RKO (cell line): ENCODE measurements around the gene BIRC3.
A peak's percentile ranks its signal among the peaks of the same experiment; 100 is the strongest.
"Not testable (repeated sequence)": the region's sequence is repeated elsewhere in the genome, so short reads cannot be mapped to it uniquely, and the experiment has no call there.

Experiments used
- DNase-seq: peaks from one replicate; pipeline ENCODE4 v3.0.0-alpha.2; 2016; ENCODE audit warnings: low spot score

BIRC3 gene

DNA sequence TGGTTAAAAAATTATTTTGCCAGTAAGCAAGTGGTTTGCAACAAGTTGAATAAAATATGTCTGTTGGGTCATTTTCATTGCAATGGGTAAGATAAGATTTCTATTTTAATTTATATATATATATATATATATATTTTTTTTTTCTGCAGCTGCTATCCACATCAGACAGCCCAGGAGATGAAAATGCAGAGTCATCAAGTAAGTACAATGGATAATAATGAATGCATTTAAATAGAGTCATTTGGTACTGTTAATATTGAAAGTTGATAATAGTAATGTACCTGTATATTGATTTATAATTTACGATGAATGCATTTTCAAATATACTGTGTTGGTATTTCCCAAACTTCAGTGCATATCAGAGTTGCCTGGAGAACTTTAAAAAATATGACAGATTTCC lies 11.5 kb downstream of the BIRC3 start:
- no peak for DNase-seq

DNA sequence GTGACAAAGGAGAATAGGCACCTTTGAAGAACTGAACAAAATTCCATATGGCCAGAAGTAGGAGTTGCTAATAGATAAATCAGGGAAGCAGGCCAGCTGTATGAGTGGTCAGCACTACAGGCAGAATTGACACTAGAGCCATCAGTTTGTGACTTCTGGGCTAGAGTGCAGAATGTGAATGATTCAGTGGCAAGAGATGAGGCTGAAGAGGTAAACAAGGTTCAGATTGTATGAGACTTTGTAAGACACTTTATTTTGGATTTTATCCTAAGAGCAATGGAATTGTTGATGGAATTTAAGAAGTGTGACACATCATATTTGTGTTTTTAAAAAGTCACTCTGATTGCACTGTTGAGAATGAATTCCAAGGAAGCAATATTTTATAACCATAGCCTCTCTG lies 12.9 kb downstream of the BIRC3 start:
- DNase-seq, result no peak

DNA sequence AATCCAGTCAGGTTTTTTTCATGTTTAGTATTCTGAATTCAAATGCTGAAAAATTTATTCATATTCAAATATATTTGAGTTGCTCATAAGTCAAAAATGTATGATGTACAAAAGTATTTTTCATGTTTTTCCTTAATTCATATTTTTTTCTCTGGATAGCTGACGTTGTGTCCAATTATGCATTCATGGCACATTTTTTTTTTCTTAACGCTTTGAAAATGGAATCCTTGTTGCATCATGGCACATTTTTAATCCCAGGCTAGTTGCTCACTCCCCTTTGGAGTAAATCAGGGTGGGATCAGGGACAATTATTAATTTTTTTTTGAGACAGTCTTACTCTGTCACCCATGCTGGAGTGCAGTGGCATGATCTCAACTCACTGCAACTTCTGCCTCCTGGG lies 14.1 kb downstream of the BIRC3 start:
- no peak for DNase-seq

DNA sequence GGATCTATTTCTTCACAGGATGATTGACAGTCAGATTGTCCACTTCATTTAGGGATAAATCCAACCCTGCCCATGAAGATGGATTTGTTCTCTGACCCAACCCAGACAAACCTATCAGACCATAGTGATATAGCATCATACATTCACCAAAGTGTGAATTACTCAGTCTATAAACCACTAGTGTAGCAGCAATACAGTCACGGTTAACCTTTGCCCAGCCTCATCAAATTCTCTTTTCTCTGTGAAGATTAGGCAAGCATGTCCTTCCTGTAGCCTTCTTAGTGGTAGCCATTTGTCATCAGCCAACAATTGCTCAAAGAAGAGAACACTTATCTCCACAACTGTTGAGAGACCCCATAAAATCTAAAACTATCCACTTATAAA lies 15.3 kb downstream of the BIRC3 start:
- no peak for DNase-seq

DNA sequence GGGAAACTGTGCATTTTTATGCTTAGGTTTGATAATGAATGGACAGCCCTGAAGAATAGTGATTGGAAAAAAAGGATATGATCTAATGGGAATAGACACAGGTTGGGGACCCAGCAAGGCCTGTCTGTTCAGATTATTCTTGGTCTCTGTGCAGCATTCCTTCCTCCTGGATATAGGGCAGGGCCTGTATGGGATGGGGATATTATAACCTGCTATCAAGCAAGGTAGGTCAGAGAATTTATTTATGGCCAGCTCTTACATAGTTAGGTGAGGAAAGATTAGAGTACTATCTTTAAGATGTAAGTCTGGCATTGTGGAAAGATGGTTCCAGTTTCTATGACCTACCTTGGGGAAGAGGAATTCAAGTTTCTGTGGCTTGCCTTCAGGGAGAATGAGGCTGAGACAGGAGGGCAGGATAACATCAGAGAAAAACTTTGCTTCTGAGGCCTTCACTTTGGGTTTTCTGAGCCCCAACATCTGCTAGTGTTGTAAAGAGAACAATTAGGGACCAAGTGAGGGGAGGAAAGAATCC lies 21.3 kb downstream of the BIRC3 start:
- no peak for DNase-seq

DNA sequence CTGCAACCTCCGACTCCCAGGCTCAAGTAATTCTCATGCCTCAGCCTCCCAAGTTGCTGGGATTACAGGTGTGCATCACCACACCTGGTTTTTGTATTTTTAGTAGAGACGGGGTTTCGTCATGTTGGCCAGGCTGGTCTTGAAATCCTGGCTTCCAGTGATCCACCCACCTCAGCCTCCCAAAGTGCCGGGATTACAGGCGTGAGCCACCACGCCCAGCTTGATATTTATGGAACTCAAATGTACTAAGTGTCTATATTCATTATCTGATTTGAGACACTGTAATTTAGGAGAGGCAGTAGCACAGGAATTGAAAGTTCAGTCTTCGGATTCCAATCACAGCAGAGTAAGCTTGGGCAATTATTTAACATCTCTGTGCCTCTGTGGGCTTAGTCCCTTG lies 24.0 kb downstream of the BIRC3 start:
- DNase-seq, result not testable (repeated sequence)

DNA sequence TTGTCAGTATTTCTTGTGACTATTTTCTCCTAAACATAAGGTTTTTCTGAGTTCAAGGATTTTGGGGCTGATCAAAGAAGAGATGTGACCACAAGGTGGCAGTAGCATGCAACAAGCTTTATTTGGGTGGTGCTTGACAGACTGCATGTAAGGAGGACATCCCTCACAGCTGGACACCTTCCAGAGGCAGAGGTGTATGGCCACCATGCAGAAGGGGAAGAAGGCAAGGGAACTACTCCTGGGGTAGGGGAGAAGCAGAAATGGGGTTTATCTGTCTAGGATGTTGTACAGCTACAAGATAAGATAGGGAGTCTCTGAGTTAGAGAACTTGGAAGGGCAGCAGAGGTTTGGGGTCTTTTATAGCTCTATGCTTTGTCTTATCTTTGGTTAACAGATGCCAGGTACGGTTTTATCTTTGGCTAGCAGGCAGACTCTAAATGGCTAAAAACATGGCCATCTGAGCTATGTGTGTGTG lies 24.6 kb downstream of the BIRC3 start:
- peak; percentile 90 for DNase-seq

DNA sequence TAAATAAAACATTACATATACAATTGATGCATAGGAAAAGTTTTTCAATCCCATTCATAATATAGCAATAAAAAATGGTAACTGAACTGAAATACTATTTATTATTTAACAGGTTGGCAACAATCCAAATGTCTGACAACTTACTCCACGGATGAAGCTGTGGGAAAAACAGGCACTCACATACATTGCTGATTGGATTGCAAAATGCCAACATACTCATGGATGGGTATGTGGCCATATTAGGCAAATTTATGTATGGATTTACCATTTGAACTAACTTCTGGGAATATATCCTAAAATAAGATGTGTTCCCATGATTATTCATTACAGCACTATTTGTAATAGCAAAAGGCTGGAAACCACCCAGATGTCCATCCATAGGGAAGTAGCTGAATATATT lies 26.5 kb downstream of the BIRC3 start:
- no peak for DNase-seq

DNA sequence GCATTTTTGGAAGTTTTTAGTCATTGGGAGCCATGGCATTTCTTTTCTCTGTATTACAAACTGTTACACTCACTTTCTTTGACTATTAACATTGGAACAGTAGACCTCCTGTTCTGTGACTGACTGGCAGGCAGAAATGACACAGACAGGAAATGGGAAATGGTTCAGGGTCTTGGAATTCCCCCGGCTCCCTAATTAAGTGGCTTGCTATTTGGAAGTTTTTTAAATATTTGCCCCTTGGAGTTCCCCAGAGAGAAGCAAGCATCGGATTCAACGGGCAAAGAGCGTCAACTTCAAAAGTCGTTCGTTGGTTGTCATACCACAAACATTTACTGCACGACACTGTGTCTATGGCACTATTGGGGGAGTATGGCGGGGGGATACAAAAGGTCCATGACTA lies 28.6 kb downstream of the BIRC3 start:
- DNase-seq, result peak; percentile 97

DNA sequence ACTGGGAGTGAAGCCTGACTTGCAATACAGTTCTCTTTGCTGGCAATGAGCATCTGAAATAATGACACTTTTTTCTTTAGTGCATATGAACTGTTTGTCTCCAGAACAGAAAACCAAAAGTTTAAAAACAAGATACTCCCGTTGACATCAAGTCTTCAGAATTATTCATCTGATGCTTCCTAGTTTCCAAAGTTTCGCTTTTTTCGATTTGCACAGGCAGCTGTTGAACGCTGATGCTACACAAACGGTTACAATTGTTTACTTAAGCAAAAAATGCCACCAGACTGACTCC lies 29.1 kb downstream of the BIRC3 start:
- no peak for DNase-seq

DNA sequence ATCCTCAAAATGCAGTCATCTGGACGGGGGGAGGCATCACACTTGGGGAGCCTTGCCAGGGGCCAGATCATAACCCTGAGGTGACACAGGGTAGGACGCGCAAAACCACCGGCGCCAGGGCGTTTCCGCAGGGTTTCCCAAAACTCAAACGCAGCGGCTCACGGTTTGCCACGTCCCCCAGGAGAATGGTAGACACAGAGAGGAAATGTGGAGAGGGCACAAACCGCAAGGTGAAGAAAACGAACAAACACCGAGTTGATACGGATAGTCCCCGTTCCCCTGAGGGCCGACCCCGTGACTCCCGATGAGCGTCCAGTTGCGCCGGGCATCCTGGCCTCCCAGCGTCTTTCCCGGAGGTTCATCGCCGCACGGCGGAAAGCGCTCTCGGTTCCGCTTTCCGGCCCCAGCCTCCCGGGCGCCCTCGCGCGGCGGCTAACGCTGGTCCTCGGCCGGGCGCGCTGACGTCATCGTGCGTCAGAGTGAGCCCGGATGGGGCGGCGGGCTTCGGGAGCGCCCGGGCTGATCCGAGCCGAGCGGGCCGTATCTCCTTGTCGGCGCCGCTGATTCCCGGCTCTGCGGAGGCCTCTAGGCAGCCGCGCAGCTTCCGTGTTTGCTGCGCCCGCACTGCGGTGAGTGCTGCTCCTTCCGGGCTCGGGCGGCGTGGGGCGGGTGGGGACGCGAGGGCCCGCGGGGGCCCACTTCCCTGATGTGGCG lies 29.6 kb downstream of the BIRC3 start, which contains the start of gene BIRC2:
Gene BIRC2, plus strand, starts transcription at position 467 of the 714 bp plus-strand sequence. CDS start 2,641 bp downstream, outside the sequence.
- peak; percentile 94 for DNase-seq

DNA sequence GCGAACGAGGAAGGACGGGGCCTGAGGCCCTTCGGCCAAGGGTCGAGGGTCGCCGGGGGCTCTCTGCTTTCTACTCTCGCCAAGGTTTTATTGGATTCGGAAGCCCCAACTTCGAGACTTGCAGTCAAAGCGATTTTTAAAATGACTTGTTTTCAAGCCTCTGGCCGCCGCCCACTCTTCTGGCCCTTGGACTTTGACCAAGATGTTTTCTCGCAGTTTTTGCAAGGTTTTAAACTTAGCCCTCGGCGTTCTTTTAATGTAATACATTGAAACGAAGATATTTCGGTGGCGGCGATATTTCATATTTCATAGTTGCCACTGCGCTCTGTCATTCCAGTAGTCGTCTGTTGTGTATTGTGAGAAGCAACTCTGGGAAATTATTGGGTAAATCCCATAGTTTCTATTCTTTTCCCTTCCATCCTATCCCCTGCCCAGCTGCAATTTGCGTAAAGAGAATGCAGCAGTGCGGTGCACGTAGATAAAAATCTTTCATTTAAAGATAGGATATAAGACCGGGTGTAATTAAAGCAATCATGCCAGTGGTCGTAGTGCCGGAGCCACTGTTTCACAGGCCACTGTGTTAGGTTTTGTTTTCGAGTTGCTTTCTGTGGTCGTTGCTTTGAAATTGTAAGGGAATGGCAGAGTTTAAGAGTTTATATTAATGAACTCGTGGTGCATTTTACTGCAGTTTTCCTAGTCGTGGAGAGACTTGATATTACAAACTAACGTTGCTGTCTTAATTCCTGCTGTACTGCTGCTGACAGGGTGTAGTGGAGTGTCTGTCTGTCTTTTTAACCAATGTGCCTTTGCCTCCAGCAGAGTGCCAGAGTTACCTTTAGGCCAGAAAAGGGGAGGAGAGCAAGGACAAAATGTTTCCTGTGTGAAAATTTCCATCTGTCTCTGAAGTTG lies 30.4 kb downstream of the BIRC3 start:
- peak; percentile 77 for DNase-seq

DNA sequence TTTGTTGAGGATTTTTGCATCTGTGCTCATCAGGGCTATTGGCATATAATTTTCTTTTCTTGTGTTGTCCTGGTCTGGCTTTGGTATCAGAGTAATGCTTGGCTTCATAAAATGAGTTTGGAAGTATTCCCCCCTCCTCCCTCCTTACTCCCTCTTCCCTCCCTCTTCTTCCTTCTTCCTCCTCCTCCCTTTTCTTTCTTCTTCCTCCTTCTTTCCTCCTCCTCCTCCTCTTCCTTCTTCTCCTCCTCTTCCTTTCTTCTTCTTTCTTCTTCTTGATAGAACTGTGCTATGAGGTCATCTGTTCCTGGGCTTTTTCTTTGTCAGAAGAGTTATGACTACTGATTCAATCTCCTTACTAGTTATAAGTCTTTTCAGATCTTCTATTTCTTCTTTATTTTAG lies 39.8 kb downstream of the BIRC3 start:
- DNase-seq, result no peak

DNA sequence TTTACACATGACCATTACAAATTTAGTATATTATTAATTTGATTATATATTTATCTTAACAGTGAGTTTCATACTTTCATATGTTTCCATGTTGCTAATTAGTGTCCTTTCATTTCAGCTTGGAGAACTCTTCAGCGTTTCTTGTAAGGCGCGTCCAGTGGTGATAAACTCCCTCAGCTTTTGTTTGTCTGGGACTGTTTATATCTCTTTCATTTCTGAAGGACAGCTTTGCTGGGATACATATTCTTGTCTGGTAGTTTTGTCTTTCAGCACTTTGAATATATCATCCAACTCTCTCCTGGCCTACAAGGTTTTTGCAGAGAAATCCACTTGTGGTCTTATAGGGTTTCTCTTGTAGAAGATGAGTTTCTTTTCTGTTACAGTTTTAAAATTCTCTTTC lies 42.1 kb downstream of the BIRC3 start:
- DNase-seq, result no peak

DNA sequence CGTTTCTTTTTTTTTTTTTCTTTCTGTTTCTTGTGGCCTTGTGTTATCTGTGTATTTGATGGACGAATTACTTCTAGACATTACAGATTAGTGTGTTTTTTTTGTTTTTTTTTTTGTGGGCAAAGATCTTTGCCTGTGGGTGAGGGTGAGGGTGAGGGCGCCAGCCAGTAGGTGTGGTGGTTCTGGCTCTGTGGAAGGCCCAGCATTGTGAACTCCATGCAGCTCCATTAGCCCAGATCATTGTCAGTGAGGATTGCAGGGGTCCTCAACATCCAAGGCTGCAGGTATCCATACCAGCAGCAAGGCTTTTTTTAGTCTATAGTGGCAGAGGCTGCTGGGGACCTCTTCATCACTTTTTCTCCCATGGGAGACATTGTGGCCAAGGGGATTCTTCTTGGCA lies 43.4 kb downstream of the BIRC3 start:
- DNase-seq, result no peak

DNA sequence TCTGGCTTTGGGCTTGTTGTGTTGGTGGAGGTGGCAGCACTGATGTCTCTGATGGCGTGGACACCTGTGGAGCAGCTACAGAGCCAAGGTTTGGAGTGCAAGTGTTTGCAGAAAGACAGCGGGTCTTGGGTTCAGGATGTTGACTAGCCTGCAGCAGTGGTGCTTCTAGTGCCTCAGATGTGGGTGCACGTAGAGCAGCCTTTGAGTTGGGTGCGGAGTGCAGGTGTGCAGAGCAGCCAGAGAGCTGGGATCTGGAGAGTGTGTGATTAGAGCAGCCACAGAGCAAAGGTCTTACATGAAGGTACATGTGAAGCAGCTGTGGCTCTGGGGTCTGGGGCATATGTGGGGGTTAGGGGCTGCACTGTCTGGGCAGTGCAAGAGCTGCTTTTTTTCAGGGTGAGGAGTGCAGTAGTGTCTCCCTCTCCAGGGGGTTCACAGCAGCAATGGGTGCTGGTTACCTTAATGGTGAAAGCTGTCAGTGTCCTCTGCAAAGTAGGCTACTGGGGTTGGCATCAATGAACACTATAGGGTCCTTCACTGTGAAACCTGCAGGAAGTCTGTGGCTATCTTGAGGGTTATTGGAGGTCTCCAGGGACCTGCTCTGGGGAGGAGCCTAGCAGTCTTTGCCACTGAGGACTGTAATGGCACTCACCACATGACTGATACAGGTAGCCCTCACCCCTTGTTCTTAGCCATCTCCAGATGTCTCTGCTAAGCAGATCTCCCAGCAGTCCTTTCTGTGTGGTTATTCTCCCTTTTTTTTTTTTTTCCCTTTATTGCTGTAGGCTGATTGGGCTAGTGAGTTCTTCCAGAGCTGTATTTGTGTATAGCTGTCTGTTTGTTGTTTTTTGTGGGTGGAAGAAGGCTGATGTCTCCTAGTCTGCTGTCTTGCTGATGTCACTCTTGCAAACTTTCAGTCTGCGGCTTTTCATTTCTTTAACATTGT lies 44.1 kb downstream of the BIRC3 start:
- no peak for DNase-seq

DNA sequence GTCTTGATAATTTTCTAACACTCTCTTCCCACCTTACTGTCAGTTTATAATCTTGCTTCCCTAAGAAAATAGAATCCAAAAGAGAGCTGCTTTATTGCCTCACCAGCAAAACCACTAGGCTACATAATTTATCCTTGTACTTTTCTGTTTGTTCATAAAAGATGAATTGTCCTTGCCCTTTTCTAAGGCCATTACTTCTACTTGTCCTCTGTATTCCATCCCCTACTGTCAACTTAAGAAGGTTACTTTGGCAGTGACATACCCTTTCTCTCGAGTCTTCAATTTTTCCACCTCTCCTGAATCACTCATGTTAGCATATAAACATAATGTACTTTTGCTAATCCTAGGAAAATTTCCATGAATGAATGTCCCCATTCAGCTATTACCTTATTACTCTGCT lies 47.7 kb downstream of the BIRC3 start:
- no peak for DNase-seq

DNA sequence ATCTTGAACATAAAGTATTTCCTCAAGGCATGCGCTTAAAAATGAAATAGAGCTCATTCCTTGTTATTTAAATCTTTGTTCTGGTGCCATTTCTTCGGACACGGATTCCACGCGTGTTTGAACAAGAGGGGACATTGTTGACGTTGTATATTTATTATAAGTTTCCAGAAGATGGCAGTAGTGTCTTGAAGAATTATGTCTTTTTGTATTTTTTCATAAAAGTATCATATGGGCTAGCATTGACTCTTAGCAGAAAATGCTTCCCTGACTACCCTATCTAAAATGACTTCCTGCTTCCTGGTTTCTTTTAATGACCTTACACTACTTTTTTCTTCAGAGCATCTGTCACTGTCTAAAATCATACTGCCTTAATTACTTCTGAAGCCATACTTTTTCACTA lies 50.1 kb downstream of the BIRC3 start:
- DNase-seq, result no peak

DNA sequence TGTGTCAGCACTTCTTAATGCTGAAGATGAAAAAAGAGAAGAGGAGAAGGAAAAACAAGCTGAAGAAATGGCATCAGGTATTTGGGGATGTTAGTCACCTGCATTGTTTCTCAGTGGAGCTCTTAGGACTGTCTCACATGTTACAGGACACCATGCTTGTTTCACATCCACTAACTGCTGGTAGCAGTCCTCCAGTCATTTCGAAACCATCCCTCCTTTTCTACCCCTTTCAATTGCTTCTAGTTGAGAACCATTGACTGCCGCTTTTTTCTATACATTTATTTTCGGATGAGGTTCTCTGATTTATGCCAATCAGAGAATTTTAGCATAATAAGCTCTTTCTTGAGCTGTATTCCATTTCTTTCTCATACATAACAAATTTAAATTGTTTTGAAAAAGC lies 51.2 kb downstream of the BIRC3 start:
- DNase-seq, result no peak

DNA sequence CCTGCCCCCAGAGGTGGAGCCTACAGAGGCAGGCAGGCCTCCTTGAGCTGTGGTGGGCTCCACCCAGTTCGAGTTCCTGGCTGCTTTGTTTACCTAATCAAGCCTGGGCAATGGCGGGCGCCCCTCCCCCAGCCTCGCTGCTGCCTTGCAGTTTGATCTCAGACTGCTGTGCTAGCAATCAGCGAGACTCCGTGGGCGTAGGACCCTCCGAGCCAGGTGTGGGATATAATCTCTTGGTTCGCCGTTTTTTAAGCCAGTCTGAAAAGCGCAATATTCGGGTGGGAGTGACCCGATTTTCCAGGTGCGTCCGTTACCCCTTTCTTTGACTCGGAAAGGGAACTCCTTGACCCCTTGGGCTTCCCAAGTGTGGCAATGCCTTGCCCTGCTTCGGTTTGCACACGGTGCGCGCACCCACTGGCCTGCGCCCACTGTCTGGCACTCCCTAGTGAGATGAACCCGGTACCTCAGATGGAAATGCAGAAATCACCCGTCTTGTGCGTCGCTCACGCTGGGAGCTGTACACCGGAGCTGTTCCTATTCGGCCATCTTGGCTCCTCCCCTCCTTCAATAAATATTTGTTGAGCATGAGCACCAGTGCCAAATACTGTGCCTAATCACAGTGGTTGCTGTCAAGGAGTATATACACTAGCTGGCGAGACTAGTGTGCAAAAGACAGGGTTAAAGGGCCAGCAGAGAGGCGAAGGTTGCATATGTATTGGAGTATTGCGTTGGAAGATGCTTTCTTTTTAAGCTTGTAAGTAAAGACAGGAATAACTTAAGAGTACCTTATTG lies 57.5 kb downstream of the BIRC3 start:
- DNase-seq, result not testable (repeated sequence)

DNA sequence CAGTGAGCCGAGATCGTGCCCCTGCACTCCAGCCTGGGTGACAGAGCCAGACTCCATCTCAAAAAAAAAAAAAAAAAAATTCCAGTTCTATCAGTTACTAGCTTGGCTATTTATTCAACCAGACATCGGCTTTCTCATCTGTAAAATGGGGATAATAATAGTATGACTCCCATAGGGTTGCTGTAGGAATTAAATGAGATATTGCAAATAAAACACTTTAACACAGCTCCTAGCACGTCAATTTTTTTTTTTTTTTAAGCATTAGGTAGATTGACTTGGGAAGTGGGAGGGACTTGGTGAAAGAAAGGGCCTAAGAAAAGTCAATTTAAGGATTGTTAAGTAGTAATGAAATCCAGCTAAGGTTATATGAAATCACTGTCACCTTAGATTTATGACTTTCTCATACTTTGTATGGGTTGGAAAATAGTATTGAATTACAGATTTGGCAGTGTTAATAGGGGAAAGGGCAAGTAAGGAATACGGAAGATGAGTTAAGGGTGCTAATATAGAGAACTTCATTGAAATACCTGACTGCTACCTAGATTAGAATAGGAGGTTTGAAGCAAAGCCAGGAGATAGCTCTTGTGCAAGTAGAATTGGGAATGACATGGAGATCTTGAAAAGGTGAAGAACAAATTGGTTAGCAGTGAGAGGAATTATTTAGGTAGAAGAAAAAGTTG lies 58.6 kb downstream of the BIRC3 start:
- DNase-seq, result no peak
